ENCODE results near the gene C19orf81. TPM values are rescaled to one million over a fixed set of nuclear protein-coding genes. Genes with fewer than 3 reads are reported as not detected.
A peak's percentile ranks its signal among the peaks of the same experiment; 100 is the strongest.

Gene C19orf81
- total and polyA plus RNA-seq, 2 of the 13 experiments (the other 11 are each of a cell fraction or from before 2014, with no cell fraction given): not detected

GRCh38 chr19:50695251-50696093 lies 46.2 kb downstream of the C19orf81 start:
- H3K9me3 ChIP-seq (ENCODE audit: low read length): no peaks in the 10 kb centered on the region
- H3K4me2 ChIP-seq (ENCODE audit: low read depth, low read length): no peak overlapping the region
- H3K4me3 ChIP-seq (replicated peaks in 1 of 3; ENCODE audit: insufficient read depth in 1 of 3, low read depth in 2 of 3, low read length in 3 of 3): no peak overlapping the region
- intact Hi-C loops (cut with micrococcal nuclease; ENCODE audit: unreplicated experiment): no loop called here
- no TSS peak for BruUV-seq (replicated peaks)
- POLR2A ChIA-PET: no interaction called here
- no peaks in the 10 kb centered on the region for H3K4me1 ChIP-seq (ENCODE audit: insufficient read depth, low read length)
- H3K27me3 ChIP-seq (ENCODE audit: control insufficient read depth in 1 of 2, insufficient read depth in 2 of 2, low read length in 2 of 2): peaks cover 2% of the 10 kb centered on the region in 2 experiments; a peak in 4 of 5 replicates
- H3K36me3 ChIP-seq (replicated peaks in 1 of 2; ENCODE audit: control insufficient read depth in 1 of 2, insufficient read depth in 2 of 2, low read length in 2 of 2): no peaks in the 10 kb centered on the region
- in situ Hi-C loops (cut with HindIII; ENCODE audit: extremely low pct_ligation_motif_present, low pct_unique_long_range_greater_than_20kb): no loop called here
- ATAC-seq: peak; percentile 43; the same call in 1 of the 3 replicates
- no peaks in the 10 kb centered on the region for H4K20me1 ChIP-seq (ENCODE audit: insufficient read depth, low read length)
- H2AFZ ChIP-seq (ENCODE audit: low read length): no peak overlapping the region
- no peak for DNase-seq (ENCODE audit: low spot score)
- no peak overlapping the region for H3K9ac ChIP-seq (ENCODE audit: insufficient read depth, low read depth, low read length)
- 4% methylated on average over 22 of the region's 81 CpGs for WGBS (ENCODE audit: low lambda C conversion rate)
- CTCF ChIA-PET (ENCODE audit: low intra/inter-chr PET ratio, low total read pairs): no interaction called here
- no peak for FAIRE-seq
- no peaks in the 10 kb centered on the region for H3K79me2 ChIP-seq (ENCODE audit: insufficient read depth, low read length)
- no peak overlapping the region for H3K27ac ChIP-seq (ENCODE audit: extremely low read length, insufficient read depth, low read length)
- TF ChIP-seq PBX3 (CRISPR knock-in tag; IDR thresholded peaks at IDR 0.05; ENCODE audit: borderline replicate concordance) (0 out of 2 replicates have a peak, but pooled peaks have one; percentile 29), TARDBP (CRISPR knock-in tag; IDR thresholded peaks at IDR 0.05) (no peak), TEAD2 (CRISPR knock-in tag; IDR thresholded peaks at IDR 0.05) (no peak), SNAPC4 (CRISPR knock-in tag; IDR thresholded peaks at IDR 0.05) (no peak), KDM5A (IDR thresholded peaks at IDR 0.05; ENCODE audit: borderline replicate concordance, low read length) (no peak), EZH2 (conservative IDR thresholded peaks at IDR 0.05; ENCODE audit: low read depth, low read length) (no peak), PATZ1 (CRISPR knock-in tag; IDR thresholded peaks at IDR 0.05) (0 out of 2 replicates have a peak, but pooled peaks have one; percentile 18), NFAT5 (CRISPR knock-in tag; IDR thresholded peaks at IDR 0.05) (no peak), FOXA3 (CRISPR knock-in tag; IDR thresholded peaks at IDR 0.05) (no peak)

Data from HepG2 (cell line).